ENCODE measurements around the gene RBBP8NL. TPM values are rescaled to one million over a fixed set of nuclear protein-coding genes. Genes with fewer than 3 reads are reported as not detected.

The RBBP8NL gene
- polyA plus RNA-seq, 2 of the 4 experiments (the other 2 are of a cell fraction) = not detected

GRCh38 chr20:62404761-62405107 lies 22.6 kb downstream of the RBBP8NL start:
- FAIRE-seq (no peak), ATAC-seq (no peak), DNase-seq (ENCODE audit: low read depth in 1 of 2, low spot score in 1 of 2) (no peak)
- Histone ChIP-seq H3K4me1 (peaks cover 14% of the 10 kb centered on the region), H3K4me3 (no peak overlapping the region), H3K9me3 (no peaks in the 10 kb centered on the region), H3K4me2 (no peak overlapping the region), H3K27ac (no peak overlapping the region)
- CTCF ChIA-PET = interaction anchor here (0.6 to 2.9 kb wide), 8 partner anchors 9 to 451 kb away, joined by 3 to 14 read pairs (median 7); no protein-coding TSS in a partner anchor
- WGBS (ENCODE audit: missing lambda C conversion rate) = 92% methylated on average over 12 of the region's 12 CpGs
- POLR2A ChIA-PET = no interaction called here
- no peak for TF ChIP-seq CHD2 (IDR thresholded peaks at IDR 0.05; ENCODE audit: low read length, partially characterized antibody)
- TF ChIP-seq MAFK (IDR thresholded peaks at IDR 0.05; ENCODE audit: partially characterized antibody) = no peak
- TF ChIP-seq FOSB (CRISPR knock-in tag; IDR thresholded peaks at IDR 0.05) = no peak
- no peak for TF ChIP-seq ELK1 (IDR thresholded peaks at IDR 0.05; ENCODE audit: low read depth, low read length)
- TF ChIP-seq CEBPB (IDR thresholded peaks at IDR 0.05) = no peak
- no peak for TF ChIP-seq KDM1A (IDR thresholded peaks at IDR 0.05; ENCODE audit: low read depth)
- no peak for TF ChIP-seq RNF2 (IDR thresholded peaks at IDR 0.05; ENCODE audit: borderline replicate concordance, low read depth)
- TF ChIP-seq, protein P1, sequence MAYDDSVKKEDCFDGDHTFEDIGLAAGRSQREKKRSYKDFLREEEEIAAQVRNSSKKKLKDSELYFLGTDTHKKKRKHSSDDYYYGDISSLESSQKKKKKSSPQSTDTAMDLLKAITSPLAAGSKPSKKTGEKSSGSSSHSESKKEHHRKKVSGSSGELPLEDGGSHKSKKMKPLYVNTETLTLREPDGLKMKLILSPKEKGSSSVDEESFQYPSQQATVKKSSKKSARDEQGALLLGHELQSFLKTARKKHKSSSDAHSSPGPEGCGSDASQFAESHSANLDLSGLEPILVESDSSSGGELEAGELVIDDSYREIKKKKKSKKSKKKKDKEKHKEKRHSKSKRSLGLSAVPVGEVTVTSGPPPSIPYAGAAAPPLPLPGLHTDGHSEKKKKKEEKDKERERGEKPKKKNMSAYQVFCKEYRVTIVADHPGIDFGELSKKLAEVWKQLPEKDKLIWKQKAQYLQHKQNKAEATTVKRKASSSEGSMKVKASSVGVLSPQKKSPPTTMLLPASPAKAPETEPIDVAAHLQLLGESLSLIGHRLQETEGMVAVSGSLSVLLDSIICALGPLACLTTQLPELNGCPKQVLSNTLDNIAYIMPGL (CRISPR knock-in tag; IDR thresholded peaks at IDR 0.05; ENCODE audit: borderline replicate concordance) = no peak
- TF ChIP-seq PHF8 (IDR thresholded peaks at IDR 0.05; ENCODE audit: borderline replicate concordance, low read depth) = no peak
- no peak for TF ChIP-seq POLR2AphosphoS2 (conservative IDR thresholded peaks at IDR 0.05; ENCODE audit: low read length)

GRCh38 chr20:62404112-62404665 lies 23.1 kb downstream of the RBBP8NL start:
- 91% methylated on average over 9 of the region's 9 CpGs for WGBS (ENCODE audit: missing lambda C conversion rate)
- H3K4me3 ChIP-seq = no peak overlapping the region
- no peak for DNase-seq (ENCODE audit: low read depth in 1 of 2, low spot score in 1 of 2)
- ChIA-PET CTCF (interaction anchor here (1.8 to 2.9 kb wide), 2 partner anchors 22 to 104 kb away, joined by 7 to 14 read pairs; no protein-coding TSS in a partner anchor), POLR2A (no interaction called here)
- H3K9me3 ChIP-seq = no peaks in the 10 kb centered on the region
- no peak for FAIRE-seq
- ATAC-seq = no peak
- no peak overlapping the region for H3K27ac ChIP-seq
- H3K4me1 ChIP-seq = peaks cover 13% of the 10 kb centered on the region
- no peak overlapping the region for H3K4me2 ChIP-seq
- TF ChIP-seq SREBF2 (IDR thresholded peaks at IDR 0.05) (no peak), RCOR1 (IDR thresholded peaks at IDR 0.05; ENCODE audit: low read depth, low read length) (no peak), NPAS2 (CRISPR knock-in tag; IDR thresholded peaks at IDR 0.05; ENCODE audit: borderline replicate concordance) (no peak)
- TF ChIP-seq, protein P2, sequence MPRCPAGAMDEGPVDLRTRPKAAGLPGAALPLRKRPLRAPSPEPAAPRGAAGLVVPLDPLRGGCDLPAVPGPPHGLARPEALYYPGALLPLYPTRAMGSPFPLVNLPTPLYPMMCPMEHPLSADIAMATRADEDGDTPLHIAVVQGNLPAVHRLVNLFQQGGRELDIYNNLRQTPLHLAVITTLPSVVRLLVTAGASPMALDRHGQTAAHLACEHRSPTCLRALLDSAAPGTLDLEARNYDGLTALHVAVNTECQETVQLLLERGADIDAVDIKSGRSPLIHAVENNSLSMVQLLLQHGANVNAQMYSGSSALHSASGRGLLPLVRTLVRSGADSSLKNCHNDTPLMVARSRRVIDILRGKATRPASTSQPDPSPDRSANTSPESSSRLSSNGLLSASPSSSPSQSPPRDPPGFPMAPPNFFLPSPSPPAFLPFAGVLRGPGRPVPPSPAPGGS (IDR thresholded peaks at IDR 0.05) = no peak

GRCh38 chr20:62403331-62403730 lies 24.0 kb downstream of the RBBP8NL start:
- Histone ChIP-seq H3K9me3 (no peaks in the 10 kb centered on the region), H3K4me3 (no peak overlapping the region), H3K4me1 (peaks cover 13% of the 10 kb centered on the region), H3K27ac (no peak overlapping the region), H3K4me2 (no peak overlapping the region)
- POLR2A ChIA-PET = no interaction called here
- whole genome bisulfite sequencing (ENCODE audit: missing lambda C conversion rate) = 88% methylated on average over 12 of the region's 13 CpGs
- CTCF ChIA-PET = interaction anchor here (2.9 to 3.9 kb wide), 2 partner anchors 13 to 21 kb away, joined by 14 to 38 read pairs; no protein-coding TSS in a partner anchor
- no peak for FAIRE-seq
- no peak for DNase-seq (ENCODE audit: low read depth in 1 of 2, low spot score in 1 of 2)
- TF ChIP-seq ELK1 (IDR thresholded peaks at IDR 0.05; ENCODE audit: low read depth, low read length) (no peak), CBX8 (IDR thresholded peaks at IDR 0.05) (no peak), ESRRA (IDR thresholded peaks at IDR 0.05; ENCODE audit: borderline replicate concordance, low read length) (no peak), MAX (IDR thresholded peaks at IDR 0.05) (no peak), NFE2L2 (conservative IDR thresholded peaks at IDR 0.05; ENCODE audit: low read length) (no peak), ZNF302 (CRISPR knock-in tag; IDR thresholded peaks at IDR 0.05) (no peak), RAD21 (conservative IDR thresholded peaks at IDR 0.05 in 1 of 2, IDR thresholded peaks at IDR 0.05 in 1 of 2) (no peak), SMC3 (IDR thresholded peaks at IDR 0.05) (no peak), PHF8 (IDR thresholded peaks at IDR 0.05; ENCODE audit: borderline replicate concordance, low read depth) (no peak)
- TF ChIP-seq, protein P3, sequence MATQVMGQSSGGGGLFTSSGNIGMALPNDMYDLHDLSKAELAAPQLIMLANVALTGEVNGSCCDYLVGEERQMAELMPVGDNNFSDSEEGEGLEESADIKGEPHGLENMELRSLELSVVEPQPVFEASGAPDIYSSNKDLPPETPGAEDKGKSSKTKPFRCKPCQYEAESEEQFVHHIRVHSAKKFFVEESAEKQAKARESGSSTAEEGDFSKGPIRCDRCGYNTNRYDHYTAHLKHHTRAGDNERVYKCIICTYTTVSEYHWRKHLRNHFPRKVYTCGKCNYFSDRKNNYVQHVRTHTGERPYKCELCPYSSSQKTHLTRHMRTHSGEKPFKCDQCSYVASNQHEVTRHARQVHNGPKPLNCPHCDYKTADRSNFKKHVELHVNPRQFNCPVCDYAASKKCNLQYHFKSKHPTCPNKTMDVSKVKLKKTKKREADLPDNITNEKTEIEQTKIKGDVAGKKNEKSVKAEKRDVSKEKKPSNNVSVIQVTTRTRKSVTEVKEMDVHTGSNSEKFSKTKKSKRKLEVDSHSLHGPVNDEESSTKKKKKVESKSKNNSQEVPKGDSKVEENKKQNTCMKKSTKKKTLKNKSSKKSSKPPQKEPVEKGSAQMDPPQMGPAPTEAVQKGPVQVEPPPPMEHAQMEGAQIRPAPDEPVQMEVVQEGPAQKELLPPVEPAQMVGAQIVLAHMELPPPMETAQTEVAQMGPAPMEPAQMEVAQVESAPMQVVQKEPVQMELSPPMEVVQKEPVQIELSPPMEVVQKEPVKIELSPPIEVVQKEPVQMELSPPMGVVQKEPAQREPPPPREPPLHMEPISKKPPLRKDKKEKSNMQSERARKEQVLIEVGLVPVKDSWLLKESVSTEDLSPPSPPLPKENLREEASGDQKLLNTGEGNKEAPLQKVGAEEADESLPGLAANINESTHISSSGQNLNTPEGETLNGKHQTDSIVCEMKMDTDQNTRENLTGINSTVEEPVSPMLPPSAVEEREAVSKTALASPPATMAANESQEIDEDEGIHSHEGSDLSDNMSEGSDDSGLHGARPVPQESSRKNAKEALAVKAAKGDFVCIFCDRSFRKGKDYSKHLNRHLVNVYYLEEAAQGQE (IDR thresholded peaks at IDR 0.05) = no peak
- no peak for ATAC-seq
